GM12801 (cell line): ENCODE measurements around the gene NDUFA8.

Experiments
- CTCF ChIP-seq: IDR thresholded peaks from one replicate; pipeline ENCODE4 v1.5.1; 2011; ENCODE audit warnings: control low read depth; ENCODE audit not compliant: insufficient read length; ENCODE audit errors: extremely low read depth

Gene NDUFA8

GRCh38 chr9:122100756-122101155 is 58.8 kb downstream of the NDUFA8 start:
- no peak for TF ChIP-seq CTCF

DNA sequence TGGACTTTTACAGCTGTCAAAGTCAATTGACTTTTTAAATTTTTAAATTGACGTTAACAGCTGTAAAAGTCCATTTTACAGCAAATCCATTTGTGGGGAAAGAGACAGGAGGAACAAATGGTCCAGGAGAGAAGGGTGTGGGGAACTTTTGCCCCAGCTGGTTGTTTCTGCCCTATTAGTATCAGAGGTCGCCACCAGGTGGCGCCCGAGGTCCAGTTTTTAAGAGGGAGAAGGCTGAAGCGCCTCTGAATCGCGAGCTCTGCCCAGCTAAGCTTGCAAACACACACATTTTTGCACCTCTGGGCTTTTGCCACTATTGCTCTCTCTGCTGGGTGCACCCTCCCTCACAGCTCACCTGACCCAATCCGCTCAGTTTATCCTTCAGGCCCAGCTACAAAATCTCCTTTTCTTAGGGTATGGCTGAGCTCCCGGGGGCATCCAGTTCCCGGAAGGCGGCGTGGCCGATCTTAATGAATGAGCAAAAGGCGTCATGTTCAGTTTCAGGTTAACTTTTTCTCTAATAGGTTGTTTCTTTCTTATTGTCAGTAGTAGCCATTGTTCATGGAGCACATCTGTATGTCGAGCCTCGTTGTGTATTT is 60.2 kb downstream of the NDUFA8 start:
- no peak for TF ChIP-seq CTCF

GRCh38 chr9:122097679-122098315 is 61.8 kb downstream of the NDUFA8 start:
- TF ChIP-seq CTCF: no peak

- no peak for TF ChIP-seq CTCF
Measured at GRCh38 chr9:122096620-122097415, 62.8 kb downstream of the NDUFA8 start.

DNA sequence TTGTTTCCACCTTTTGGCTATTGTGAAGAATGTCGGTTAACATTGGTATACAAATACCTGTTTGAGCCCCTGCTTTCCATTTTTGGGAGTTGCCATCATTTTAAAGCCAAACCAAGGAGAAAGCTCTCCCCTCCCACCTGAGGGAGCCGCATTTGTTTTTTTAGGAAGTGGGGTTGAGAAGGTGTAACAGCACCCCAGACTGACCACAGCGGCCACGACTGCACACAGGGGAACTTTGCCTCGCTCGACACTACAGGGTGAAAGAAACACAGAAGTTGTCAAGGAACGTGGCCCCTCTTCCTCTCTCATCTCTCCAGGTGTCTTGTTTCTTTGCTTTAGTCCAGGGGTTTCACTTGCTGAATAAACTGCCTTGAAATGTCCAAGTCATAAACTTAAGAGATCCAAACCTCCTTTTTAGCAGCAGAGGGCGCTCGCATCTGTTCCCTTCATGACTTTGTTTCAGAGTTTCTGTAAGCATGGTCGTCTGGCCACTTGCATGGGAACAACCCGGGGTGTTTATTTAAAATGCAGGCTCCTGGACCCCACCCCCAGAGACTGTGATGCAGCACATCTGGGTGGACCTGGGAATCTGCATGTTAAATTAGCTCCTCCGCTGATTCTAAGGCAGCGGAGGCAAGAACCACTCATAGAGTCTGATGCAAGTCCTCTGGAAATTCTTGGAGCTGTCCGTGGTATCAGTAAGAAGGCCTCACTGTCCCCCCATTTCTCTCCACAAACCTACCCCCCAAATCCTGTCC is 64.4 kb downstream of the NDUFA8 start:
- TF ChIP-seq CTCF: no peak
